HG03103 (cell line): ENCODE data around the gene SRSF4.
"Not testable (repeated sequence)": the region's sequence is repeated elsewhere in the genome, so short reads cannot be mapped to it uniquely, and the experiment has no call there.

Experiments used
- ATAC-seq: cut with Tn5 transposase; IDR thresholded peaks from one replicate; pipeline ENCODE4 v1.9.1; 2021; ENCODE audit warnings: low read depth; ENCODE audit not compliant: unreplicated experiment

SRSF4 gene

DNA sequence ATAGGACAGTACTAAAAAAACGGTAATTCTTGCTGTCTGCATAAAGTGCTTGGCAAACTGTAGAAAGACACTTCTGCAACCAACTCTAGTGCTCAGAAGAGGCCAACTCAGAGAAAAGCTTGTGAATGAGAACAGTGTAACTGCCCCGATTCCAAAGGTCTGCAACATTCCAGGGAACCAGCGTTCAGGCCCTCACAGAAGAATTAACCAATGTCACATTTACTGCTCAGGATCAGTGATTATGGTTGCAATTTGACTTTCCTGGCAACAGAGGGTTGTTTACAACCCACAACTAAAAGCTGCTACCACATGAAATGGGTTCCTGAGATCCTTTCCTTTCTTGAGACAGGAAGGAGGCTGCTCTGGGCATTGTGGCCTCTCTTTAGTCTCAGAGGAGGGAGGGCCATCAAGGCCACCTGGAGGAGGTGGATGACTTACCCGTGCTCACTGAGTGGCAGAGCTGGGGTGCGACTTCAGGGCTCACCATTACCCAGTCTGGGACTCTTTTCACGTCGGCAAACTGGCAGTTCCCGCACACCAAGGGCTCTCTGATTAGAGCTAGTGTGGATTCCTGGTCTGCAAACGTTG lies 15.3 kb downstream of the SRSF4 start:
- ATAC-seq: no peak

DNA sequence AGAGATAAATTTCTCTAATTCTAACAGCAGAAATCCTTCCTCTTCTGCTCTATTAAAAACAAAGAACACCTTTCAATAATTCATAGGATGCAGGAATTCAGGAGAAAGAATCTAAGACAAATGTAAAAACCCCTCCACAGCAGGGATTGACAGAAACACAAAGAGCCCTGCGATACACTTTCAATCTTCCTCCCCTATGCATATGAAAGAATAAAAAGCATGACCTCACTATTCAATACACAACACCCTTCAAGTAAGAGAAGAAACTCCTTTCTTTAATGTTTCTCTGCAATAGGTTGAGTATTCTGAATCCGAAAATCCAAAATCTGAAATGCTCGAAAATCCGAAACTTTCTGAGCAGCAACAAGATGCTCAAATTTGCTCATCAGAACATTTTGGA lies 17.1 kb downstream of the SRSF4 start:
- ATAC-seq: no peak

DNA sequence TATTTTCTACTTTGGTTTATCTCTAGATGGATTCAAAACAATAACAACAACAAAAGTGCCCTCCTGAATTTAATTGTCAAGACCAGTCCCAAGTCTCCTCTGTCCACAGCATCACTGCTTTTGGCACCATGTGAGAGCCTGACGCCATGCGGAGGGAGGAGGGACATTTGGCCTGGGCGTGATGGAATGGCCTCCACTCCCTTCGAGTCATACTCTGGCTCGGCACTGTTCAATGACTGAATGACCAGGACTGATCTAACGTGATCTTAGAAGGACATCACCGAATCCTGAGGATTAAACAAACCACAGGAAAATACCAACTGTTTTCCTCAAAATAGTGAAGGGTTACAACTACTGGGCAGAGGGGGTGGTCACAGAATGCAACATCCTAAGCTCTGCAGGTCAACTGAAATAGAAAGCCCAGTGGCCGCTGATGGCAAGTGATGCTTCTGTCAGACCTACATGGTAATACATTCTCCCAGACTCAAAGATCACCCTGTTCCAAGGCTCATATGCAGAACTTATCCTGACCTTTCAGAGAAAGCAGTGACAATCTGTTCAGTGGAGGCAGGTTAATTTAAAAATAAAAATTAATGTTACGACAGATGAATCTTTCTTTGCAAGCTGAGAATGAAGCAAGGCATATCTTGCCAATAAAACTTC lies 19.1 kb downstream of the SRSF4 start:
- ATAC-seq: no peak

DNA sequence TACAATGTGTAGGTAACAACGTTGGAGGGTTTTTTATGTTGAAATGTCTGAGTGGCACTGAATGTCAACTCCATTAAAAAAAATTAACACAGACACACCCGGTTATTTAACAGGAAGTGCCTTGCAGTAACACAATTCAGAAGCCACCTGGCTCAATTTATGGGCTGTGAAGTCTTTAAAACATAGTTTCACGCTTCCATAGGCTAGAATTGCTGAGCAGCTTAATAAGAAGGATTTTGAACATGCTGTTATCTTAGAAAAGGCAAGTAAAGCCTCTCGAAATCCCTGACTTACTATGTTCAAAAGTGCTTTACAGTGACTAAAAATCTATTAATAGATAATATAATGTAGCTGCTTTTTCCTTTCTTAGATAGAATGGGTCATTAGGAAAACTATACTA lies 19.7 kb downstream of the SRSF4 start:
- ATAC-seq: no peak

DNA sequence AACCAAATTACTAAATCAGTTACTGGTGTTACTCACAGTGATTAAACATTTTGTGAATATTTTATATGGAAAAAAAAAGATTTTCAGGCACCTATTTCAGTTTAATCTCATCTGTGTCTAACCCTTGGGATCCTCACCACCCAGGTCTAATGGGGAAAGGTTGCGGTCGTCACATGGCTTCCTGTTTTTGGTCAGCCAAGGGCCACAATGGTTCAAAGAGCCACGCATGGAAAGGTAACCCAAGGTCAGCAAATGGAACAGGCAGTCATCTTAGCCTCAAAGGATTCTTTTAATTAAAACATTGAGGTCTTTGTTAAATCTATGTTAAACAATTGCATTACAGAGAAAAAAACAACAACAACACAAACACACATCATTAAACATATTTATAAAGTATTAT lies 21.9 kb downstream of the SRSF4 start:
- no peak for ATAC-seq

DNA sequence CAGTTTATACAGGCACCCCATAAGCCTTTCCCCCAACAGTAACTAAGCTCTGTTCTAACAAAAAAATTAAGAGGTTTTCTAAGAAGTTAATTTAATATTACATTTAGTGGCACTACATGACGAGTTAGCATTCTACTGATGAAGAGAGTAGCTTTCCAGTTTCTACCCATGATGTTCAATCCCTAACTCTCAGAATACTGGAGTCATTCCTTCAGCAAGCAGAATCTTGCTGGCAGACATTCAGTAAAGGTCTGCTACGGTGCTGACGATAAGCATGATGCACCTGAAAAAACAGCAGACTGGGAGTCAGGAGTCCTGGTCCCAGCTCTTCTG lies 24.5 kb downstream of the SRSF4 start:
- no peak for ATAC-seq

DNA sequence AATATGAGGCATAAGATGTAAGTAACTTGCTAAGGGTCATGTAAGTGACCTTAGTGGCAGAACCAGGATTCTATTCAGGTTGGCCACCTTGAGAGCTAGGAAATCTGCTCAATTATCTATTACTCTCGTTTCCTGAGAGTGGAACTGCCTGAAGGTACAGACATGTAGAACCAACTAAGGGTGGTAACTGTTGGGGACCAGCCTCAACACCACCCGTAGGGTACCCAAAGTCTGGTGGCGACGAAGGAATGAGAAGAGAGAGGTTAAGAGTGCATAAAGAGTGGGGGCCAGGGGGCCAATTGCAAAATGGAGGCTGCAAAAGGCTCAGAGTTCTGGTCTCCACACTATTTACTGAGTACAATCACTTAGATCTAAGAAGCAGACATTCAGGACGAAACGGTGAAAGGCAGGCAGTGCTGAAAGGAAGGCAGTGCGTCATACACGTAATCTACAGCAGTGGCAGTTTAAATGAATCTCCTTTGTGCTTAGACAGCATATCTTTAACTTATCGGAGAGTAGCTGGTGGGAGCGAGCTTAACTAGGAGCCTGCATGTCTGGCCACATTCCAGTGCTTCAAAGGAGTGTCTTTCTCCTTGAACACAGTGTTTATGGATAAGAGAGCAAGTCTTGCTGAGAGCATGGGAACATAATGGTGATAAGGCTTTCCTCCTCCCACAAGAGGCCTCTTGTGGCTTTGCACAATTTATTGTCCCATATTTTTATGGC lies 25.0 kb downstream of the SRSF4 start:
- ATAC-seq: no peak

DNA sequence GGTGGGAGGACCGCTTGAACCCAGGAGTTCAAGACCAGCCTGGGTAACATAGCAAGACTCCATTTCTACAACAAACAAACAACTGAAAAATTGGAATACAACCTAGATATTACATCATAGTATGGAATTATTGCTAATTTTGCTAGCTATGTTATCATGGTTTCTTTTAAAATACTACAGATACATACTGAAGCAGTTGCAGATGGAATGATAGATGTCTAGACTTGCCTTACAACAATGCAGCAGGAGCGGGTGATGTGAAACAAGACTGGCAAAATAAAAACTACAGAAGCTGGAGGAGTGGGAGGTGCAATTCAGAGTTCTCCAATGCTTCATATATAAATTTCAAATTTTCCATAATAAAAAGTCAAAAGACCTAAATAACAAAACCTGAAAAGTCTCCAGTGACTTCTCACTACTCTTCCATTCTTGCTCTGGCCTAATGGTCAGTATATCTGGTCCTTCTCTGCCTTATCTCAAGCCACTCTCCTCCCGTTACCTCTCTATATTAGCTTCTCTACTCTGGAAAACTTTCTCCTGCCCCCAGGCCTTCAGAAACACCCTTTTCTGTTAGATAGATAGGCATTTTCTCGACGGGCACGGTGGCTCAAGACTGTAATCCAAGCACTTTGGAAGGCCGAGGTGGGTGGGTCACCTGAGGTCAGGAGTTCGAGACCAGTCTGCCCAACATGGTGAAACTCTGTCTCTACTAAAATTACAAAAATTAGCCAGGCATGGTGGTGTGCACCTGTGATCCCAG lies 29.5 kb downstream of the SRSF4 start:
- ATAC-seq: no peak

DNA sequence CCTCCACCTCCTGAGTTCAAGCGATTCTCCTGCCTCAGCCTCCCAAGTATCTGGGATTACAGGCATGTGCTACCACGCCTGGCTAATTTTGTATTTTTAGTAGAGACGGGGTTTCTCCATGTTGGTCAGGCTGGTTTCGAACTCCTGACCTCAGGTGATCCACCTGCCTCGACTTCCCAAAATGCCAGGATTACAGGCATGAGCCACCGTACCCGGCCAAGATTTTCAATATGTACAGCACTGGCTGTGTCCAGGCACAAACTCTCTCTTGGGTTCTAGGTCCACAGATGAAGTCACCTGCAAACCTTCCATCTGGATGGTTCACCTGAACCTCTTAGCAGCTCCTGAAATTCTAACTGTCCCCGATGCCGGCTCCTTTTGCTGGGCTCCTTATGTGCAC lies 31.4 kb downstream of the SRSF4 start:
- ATAC-seq: not testable (repeated sequence)

DNA sequence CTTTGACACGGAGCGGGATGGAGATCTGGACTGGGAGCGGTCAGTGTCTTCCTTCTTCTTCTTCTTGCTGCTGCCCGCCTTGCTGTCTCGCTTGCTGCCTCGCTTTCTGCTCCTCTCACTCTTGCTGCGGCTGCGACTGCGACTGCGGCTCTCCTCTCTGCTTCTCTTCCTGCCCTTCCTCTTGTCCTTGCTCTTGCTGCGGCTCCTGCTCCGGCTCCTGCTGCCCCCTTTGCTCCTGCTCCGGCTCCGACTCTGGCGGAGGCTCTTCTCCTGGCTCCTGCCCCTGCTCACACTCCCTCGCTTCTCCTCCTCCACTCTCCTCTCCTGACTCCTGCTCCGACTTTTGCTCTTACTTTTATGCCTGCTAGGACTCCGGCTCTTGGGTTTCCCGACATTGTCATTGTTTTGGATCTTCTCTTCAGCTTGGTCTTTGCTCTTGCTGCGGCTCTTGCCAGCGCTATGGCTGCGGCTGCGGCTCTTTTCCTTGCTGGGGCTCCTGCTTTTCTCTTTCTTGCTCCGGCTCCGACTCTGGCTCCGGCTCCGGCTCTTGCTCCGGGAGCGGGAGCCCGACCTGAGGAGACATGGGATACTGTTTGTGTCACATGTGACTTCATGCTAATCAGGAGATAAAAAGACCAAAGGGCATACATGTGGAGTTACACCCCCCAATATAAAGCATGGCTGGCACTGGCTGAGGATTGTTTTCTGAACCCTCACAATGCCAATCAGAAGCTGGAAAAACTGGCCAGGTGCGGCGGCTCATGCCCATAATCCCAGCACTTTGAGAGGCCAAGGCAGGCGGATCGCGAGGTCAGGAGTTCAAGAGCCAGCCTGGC lies 32.8 kb downstream of the SRSF4 start:
- no peak for ATAC-seq

DNA sequence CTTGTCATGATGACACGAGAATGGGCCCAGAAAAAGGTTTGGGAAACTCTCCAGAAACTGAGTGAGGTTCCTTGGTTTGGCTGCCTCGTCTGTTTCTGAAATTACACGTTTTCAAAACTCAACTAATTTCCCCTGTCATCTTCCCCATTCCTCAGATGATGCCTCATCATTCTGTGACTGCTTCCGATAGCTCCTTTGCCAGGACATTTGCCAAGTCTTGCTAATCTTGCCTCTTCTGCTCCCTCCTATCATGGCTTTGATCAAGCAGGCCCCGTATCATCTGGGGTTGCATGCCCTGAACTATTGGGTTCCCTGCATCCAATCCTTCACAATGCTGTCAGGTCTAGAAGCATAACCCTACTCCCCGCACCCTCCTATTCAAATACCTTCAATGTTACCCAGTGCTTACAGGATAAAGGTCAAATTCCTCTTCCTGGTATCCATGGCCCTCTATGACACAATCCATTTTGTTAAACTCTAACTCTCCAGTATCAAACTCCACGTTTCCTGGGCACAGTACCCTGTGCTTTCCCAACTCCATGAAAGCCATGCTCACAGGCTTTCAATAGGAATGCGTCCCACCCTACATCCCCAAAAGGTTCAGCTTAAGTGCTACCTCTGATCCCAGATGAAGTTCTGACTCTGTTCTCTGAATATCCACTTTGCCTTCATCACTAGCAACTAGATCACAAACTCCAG lies 35.8 kb downstream of the SRSF4 start:
- ATAC-seq: no peak

DNA sequence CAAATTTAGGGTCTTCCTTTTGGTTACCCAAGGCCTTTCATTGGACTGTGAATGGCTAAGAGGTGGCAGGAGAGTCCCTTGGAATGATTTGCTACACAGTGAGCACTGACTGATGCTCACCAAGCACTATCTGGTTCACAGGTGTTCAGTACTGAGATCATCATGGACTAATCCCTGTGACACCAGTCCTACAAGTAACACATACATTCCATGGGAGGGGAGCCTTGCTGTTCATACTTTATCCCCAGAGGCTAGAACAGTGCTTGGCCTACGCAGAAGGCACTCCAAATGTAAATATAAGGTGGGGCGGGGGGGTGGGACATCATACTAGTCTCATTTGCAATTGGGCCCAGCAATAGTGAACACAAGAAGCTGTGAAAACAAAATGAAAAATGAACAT lies 37.5 kb downstream of the SRSF4 start:
- no peak for ATAC-seq

DNA sequence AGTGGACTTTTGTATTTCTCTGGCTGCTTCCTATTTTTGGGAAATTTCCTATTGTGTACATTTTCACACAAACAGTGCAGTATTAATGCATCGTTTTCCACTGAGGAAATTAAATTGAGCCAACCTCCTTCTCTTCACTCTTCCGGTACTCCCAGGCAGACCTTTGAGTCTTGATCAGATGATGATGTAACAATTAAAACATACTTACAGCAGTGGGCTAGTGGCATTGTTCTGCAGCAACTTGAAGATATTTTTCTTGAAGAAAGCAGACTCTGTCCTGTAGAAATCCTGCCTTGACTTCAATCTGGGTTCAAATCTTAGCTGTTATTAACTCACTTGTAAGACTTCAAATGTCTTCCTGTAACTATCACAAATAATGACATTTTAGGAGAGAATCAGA lies 39.0 kb downstream of the SRSF4 start:
- ATAC-seq: no peak

DNA sequence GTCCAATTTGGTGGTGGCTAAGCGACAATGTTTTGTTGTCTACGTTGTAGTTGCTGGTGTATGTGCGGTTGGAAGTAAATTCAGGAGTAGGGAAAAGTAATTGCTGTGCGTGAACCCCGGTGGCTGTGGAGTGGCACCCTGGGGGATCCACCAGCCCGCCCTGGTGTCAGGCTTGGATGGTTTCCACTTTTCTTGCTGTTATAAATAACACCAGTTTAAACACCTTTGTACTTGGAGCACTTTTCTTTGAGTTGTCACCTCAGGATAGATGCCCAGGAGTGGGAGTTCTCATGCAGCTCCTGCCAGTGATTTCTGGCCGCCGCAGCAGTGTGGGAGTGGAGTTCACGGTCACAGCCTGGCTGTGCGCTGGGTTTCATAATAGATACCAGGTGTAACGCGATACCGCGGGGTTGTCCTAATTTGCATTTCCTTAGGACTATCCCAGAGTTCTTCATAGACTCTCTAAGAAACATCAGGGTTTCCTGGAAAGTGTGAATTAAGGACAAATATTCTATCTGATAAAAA lies 45.2 kb downstream of the SRSF4 start:
- ATAC-seq: no peak

DNA sequence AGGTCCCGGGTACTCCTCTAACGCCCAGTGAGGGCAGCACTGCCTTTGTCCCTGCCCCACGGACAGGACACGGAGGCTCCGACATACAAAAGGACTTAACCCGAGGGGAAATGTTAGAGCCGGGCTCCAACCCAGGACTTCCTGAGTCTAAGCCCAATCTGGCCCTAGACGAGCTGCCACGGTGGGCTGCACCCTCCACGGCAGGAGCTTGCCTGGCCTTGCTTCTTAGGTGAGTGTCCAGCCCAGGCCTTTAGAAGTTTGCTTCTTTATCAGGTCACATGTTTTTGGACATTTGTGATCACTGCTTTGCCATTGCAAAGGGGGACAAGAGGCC lies 47.0 kb downstream of the SRSF4 start:
- ATAC-seq: no peak

DNA sequence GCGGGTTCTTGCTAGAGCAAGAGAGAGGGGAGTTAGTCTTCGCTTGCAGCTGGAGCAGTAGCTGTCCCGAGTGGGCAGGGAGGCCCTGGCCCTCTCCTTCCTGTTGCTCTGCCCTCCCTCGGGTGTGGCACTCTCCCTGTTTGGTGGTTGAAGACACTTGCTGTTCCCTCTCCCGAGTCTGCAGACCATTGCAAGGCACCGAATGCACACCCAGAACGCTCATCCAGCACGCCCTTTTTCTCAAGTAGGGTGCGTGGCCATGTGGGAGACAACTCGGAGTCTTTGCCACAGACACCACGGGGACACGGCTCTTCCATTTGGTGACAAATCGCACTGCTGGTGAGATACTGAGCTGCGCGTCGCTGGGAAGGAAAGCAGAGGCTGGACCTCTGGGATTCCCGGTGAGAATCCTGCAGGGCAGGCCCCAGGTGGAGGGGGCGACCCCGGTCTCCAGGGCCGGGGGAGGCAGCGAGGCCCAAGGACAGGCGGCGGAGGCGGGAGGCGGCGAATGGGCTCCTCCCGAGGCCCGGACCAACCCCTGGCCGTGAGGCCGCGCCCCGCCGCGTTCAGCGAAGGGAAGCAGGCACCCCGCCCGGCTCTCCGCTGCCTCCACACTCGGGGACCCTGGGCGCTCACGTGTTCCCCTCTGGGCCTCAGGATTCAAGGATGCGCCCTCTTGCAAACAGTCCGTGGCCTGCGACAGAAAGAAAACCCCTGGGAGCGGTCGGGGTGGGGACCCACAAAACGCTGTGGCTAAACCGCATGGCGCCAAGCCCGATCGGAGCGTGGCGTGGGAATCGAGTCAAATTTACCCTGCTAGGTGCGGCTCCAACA lies 47.6 kb downstream of the SRSF4 start:
- no peak for ATAC-seq

DNA sequence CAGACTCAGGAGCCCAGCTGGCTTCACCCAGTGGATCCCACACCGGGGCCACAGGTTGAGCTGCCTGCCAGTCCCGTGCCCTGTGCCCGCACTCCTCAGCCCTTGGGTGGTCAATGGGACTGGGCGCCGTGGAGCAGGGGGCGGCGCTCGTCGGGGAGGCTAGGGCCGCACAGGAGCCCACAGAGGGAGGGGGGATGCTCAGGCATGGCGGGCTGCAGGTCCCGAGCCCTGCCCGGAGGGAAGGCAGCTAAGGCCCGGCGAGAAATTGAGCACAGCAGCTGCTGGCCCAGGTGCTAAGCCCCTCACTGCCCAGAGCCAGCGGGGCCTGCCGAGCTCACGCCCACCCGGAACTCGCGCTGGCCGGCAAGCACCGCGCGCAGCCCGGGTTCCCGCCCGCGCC lies 50.6 kb downstream of the SRSF4 start:
- not testable (repeated sequence) for ATAC-seq

DNA sequence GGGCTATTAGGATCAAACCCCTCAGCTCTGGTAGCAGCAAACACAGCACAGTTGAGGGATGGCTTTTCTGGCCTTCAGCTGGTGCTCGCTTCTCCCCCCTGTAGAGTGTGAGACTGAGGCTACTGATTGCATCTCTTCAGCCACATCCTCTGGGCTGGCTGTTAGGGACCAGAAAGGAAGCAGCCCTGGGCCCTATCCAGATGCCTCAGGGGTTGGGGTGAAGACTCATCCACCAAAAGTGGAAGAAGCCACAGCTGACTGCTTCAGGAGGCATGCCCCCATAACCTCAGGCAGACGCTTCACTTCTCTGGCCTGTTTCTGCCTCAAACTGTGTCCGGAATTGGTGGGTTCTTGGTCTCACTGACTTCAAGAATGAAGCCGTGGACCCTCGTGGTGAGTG lies 51.8 kb downstream of the SRSF4 start:
- no peak for ATAC-seq

DNA sequence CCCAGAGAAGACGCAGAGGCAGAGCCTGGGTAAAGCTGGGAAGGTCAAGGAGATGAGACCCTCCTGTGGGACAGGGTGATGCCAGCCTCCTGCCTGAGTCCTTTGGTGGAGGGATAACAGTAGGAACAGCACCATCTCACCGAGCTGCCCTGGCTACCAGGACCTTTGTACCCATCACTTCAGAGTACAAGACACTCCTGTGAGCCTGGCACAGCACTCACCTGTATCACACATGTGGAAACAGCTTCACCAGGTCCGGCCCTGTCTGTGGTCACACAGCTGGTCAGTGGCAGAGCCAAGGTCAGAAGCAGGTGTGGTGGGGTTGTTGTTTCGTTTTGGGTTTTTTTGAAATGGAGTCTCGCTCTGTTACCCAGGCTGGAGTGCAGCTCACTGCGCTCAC lies 53.0 kb downstream of the SRSF4 start:
- ATAC-seq: no peak
